K562 (cell line): Measurements from ENCODE around the gene ELOB. TPM values are rescaled to one million over a fixed set of nuclear protein-coding genes. Genes with fewer than 3 reads are reported as not detected.
A peak's percentile ranks its signal among the peaks of the same experiment; 100 is the strongest.

Experiments used
- ATAC-seq: fragments of 200-7000 bp; cut with Tn5 transposase; 3 replicates; pipeline ENCODE4 v1.9.1; 2020; ENCODE audit warnings: moderate library complexity
- BruUV-seq: library from RNA; stranded (reverse); fragments of 400-500 nt; replicated peaks from 2 replicates; lab custom pipeline; 2021; lab: Mats Ljungman, UMichigan
- CTCF ChIA-PET: fragments of 300-600 bp; formaldehyde crosslinking; extraction: SDS; loops from one replicate; lab custom pipeline; 2021; ENCODE audit warnings: low intra/inter-chr PET ratio; lab: Yijun Ruan, JAX
- POLR2A ChIA-PET: fragments of 300-600, 350-650 bp; sonication (Branson Sonifier 250); formaldehyde crosslinking; extraction: SDS; loops from one replicate; lab custom pipeline; 2021; ENCODE audit warnings: antibody characterized with exemption, inconsistent platforms; lab: Yijun Ruan, JAX
- DNase-seq, 4 experiments: peaks; one replicate each; pipeline versions ENCODE4 v3.0.0 to v3.0.0-alpha.2; 2011 to 2018; ENCODE audit warnings: low spot score in 3 of 4, mixed read lengths in 3 of 4; ENCODE audit errors: extremely low read depth in 1 of 4
- FAIRE-seq: peaks from 2 replicates; lab custom pipeline; 2011; peaks lifted over from hg19 to GRCh38; lab: Jason Lieb, UNC
- H2AFZ ChIP-seq: 2 replicates; pipeline ENCODE4 v1.6.0; 2011; ENCODE audit warnings: low read depth, low read length, control low read depth, inconsistent platforms
- H3K27ac ChIP-seq: fragments of 200-600 bp; 3 replicates; pipeline ENCODE4 v1.8.0; 2011; ENCODE audit warnings: low read depth, mild to moderate bottlenecking, control low read depth, inconsistent platforms, low read length, moderate library complexity, mixed read lengths; ENCODE audit errors: extremely low read depth
- H3K27me3 ChIP-seq, 2 experiments: fragments of 300-600 bp in 1 of 2; 2 replicates in 1 of 2; 3 replicates in 1 of 2; pipeline versions ENCODE4 v1.6.0 to v1.8.0; 2011; ENCODE audit warnings: inconsistent platforms in 2 of 2, low read length in 2 of 2, mild to moderate bottlenecking in 1 of 2, mixed read lengths in 1 of 2, moderate library complexity in 1 of 2; ENCODE audit not compliant: control insufficient read depth in 2 of 2, insufficient read depth in 2 of 2
- H3K36me3 ChIP-seq: fragments of 300-600 bp; 3 replicates; pipeline ENCODE4 v1.8.0; 2011; ENCODE audit warnings: mild to moderate bottlenecking, low read length, inconsistent platforms; ENCODE audit not compliant: control insufficient read depth, insufficient read depth
- H3K4me1 ChIP-seq, 2 experiments: fragments of 200-600 bp in 1 of 2; replicated peaks in 1 of 2; 2 replicates in 1 of 2; 3 replicates in 1 of 2; pipeline versions ENCODE4 v1.5.1 to v1.8.0; 2011; ENCODE audit warnings: inconsistent platforms in 2 of 2, low read length in 2 of 2, mild to moderate bottlenecking in 1 of 2, mixed read lengths in 1 of 2, moderate library complexity in 1 of 2; ENCODE audit not compliant: control insufficient read depth in 2 of 2, insufficient read depth in 2 of 2
- H3K4me2 ChIP-seq: 2 replicates; pipeline ENCODE4 v1.6.1; 2011; ENCODE audit warnings: low read length, control low read depth, inconsistent platforms, mixed read lengths; ENCODE audit not compliant: insufficient read depth
- H3K4me3 ChIP-seq: fragments of 200-600 bp; sonication (generic), shearing (Covaris generic); 2 replicates; pipeline ENCODE4 v1.5.1; 2016; ENCODE audit warnings: control low read depth, inconsistent platforms
- H3K79me2 ChIP-seq: fragments of 200-600 bp; 3 replicates; pipeline ENCODE4 v1.8.0; 2011; ENCODE audit warnings: low read length, inconsistent platforms; ENCODE audit not compliant: control insufficient read depth, insufficient read depth
- H3K9ac ChIP-seq, 2 experiments: 2 replicates each; pipeline versions ENCODE4 v1.6.0 to v1.6.1; 2011; ENCODE audit warnings: low read depth in 2 of 2, low read length in 2 of 2, control low read depth in 1 of 2, inconsistent platforms in 1 of 2, mild to moderate bottlenecking in 1 of 2, mixed read lengths in 1 of 2; ENCODE audit not compliant: insufficient read depth in 1 of 2
- H3K9me1 ChIP-seq: one replicate; pipeline ENCODE4 v1.6.0; 2011; ENCODE audit warnings: inconsistent platforms, mild to moderate bottlenecking, low read length, moderate library complexity; ENCODE audit not compliant: control insufficient read depth, insufficient read depth
- H3K9me3 ChIP-seq: replicated peaks from 2 replicates; pipeline ENCODE4 v1.5.1; 2011; ENCODE audit warnings: low read depth, low read length, inconsistent platforms; ENCODE audit not compliant: control insufficient read depth, insufficient read depth
- H4K20me1 ChIP-seq: replicated peaks from 2 replicates; pipeline ENCODE4 v1.6.1; 2011; ENCODE audit warnings: low read length, inconsistent platforms, mixed read lengths; ENCODE audit not compliant: control insufficient read depth, insufficient read depth
- E2F5 ChIP-seq: sonication (generic); formaldehyde crosslinking; IDR thresholded peaks from 2 replicates; pipeline ENCODE4 v1.8.0; 2022; ENCODE audit warnings: mild to moderate bottlenecking, missing genetic modification reagents
- HDAC6 ChIP-seq: IDR thresholded peaks from 2 replicates; pipeline ENCODE4 v1.6.1; 2012; ENCODE audit warnings: low read depth, mild to moderate bottlenecking, control low read depth, inconsistent platforms, low read length, moderate library complexity
- MAX ChIP-seq: sonication (generic); formaldehyde crosslinking; IDR thresholded peaks from 2 replicates; pipeline ENCODE4 v1.9.0; 2022; ENCODE audit warnings: mild to moderate bottlenecking, missing genetic modification reagents
- SREBF1 ChIP-seq: fragments of 150-350 bp; IDR thresholded peaks from 2 replicates; pipeline ENCODE4 v1.6.1; 2014; ENCODE audit warnings: antibody characterized with exemption, low read depth, low read length, borderline replicate concordance
- ZNF696 ChIP-seq: fragments of 250-450 bp; sonication (Bioruptor Pico); conservative IDR thresholded peaks from 2 replicates; pipeline ENCODE4 v1.4.0; 2020; ENCODE audit warnings: mild to moderate bottlenecking, moderate library complexity
- WGBS: fragments of 100-300 bp; shearing (Covaris generic); methylation state at CpG from one replicate; pipeline ENCODE4 v1.1.6; 2016; ENCODE audit warnings: low coverage, mixed read lengths; ENCODE audit not compliant: insufficient coverage; ENCODE audit errors: missing lambda C conversion rate; 5-methylcytosine and 5-hydroxymethylcytosine counted together
- in situ Hi-C: fragments of 300-500 bp; cut with MboI; formaldehyde crosslinking; loops from 4 replicates; pipeline ENCODE4 v1.15.0; 2018; ENCODE audit warnings: inconsistent platforms, mixed read lengths
- intact Hi-C: fragments of 100-400 bp; cut with micrococcal nuclease; formaldehyde crosslinking; loops from 2 replicates; pipeline ENCODE4 v1.14.2; 2022
- polyA plus RNA-seq, 8 experiments: library from polyadenylated mRNA; depleted of rRNA in 4 of 8; stranded (reverse) in 5 of 8; unstranded in 3 of 8; fragments of >200 nt; fragmentation: Nextera tagmentation in 2 of 8; fragmentation: Illumina TruSeq in 1 of 8; extraction: Ambion mirVana in 2 of 8; extraction: Trizol in 1 of 8; gene quantifications; 2 replicates each; pipeline versions ENCODE4 v1.2.1 to v1.2.3, GENCODE V29; 2011 to 2014; ENCODE audit warnings: inconsistent platforms in 1 of 8, missing spikeins in 1 of 8
- total RNA-seq, 7 experiments: library from RNA; depleted of rRNA in 6 of 7; stranded (reverse); fragments of >200 nt in 6 of 7; fragmentation: Illumina TruSeq in 2 of 7; extraction: Trizol in 2 of 7; gene quantifications; 2 replicates each; pipeline versions ENCODE4 v1.2.1 to v1.2.3, GENCODE V29; 2011 to 2021; ENCODE audit warnings: low replicate concordance in 1 of 7

The ELOB gene
- total and polyA plus RNA-seq, 9 of the 15 experiments (the other 6 are each of a cell fraction or from before 2014, with no cell fraction given), result 63.2 to 791 (median 237) TPM

- no peak overlapping the region for H2AFZ ChIP-seq
- H3K27me3 ChIP-seq, result no peaks in the 10 kb centered on the region
- peaks cover 11% of the 10 kb centered on the region for H3K79me2 ChIP-seq
- BruUV-seq, result no TSS peak
- ChIA-PET POLR2A (interaction anchor here (0.6 to 1.5 kb wide), 3 partner anchors 14 to 53 kb away, joined by 3 read pairs; no protein-coding TSS in a partner anchor), CTCF (no interaction called here)
- 54% methylated on average over 9 of the region's 9 CpGs for WGBS
- no peak overlapping the region for H3K4me2 ChIP-seq
- ATAC-seq, result peak; percentile 13; the same call in 1 of the 3 replicates
- peak overlapping the region in 1 of 2 experiments; percentile 79; a peak in 2 of 4 replicates for H3K9ac ChIP-seq
- H3K4me3 ChIP-seq, result no peak overlapping the region
- no peaks in the 10 kb centered on the region for H3K9me3 ChIP-seq
- no peak overlapping the region for H3K27ac ChIP-seq
- peaks cover 10% of the 10 kb centered on the region; the same call in 2 of the 3 replicates for H3K36me3 ChIP-seq
- H3K4me1 ChIP-seq, result peaks cover 6 to 22% of the 10 kb centered on the region in 2 experiments
- no peaks in the 10 kb centered on the region for H4K20me1 ChIP-seq
- FAIRE-seq, result no peak
- intact Hi-C loops, result no loop called here
- DNase-seq, result no peak
- H3K9me1 ChIP-seq, result no peaks in the 10 kb centered on the region
- in situ Hi-C loops, result no loop called here
- TF ChIP-seq E2F5 (CRISPR knock-in tag), result no peak
These were observed 31.1 kb downstream of the ELOB start for GRCh38 chr16:2745961-2746360.

GRCh38 chr16:2745116-2745890 lies 31.8 kb downstream of the ELOB start:
- H3K79me2 ChIP-seq, result peaks cover 5% of the 10 kb centered on the region; the same call in 2 of the 3 replicates
- no peak for TF ChIP-seq SREBF1
- no peak for TF ChIP-seq HDAC6
- 0 out of 2 replicates have a peak, but pooled peaks have one; percentile 27 for TF ChIP-seq MAX (CRISPR knock-in tag)
- no peak for TF ChIP-seq ZNF696 (CRISPR knock-in tag)
- H3K36me3 ChIP-seq, result peaks cover 10% of the 10 kb centered on the region; the same call in 2 of the 3 replicates
- FAIRE-seq (no peak), DNase-seq (no peak), ATAC-seq (no peak; the same call in 1 of the 3 replicates)
- no peak overlapping the region for H3K4me3 ChIP-seq
- H4K20me1 ChIP-seq, result no peaks in the 10 kb centered on the region
- H3K27ac ChIP-seq, result no peak overlapping the region
- WGBS, result 43% methylated on average over 15 of the region's 15 CpGs
- peak overlapping the region in 1 of 2 experiments; percentile 79; a peak in 2 of 4 replicates for H3K9ac ChIP-seq
- H3K27me3 ChIP-seq, result no peaks in the 10 kb centered on the region
- BruUV-seq, result no TSS peak
- no peak overlapping the region for H3K4me2 ChIP-seq
- no peaks in the 10 kb centered on the region for H3K9me1 ChIP-seq
- in situ Hi-C loops, result no loop called here
- ChIA-PET POLR2A (interaction anchor here (0.8 to 1.5 kb wide), 3 partner anchors 13 to 33 kb away, joined by 3 read pairs; no protein-coding TSS in a partner anchor), CTCF (no interaction called here)
- H3K4me1 ChIP-seq, result peaks cover 0 to 20% of the 10 kb centered on the region in 2 experiments; a peak in 2 of 5 replicates
- no peaks in the 10 kb centered on the region for H3K9me3 ChIP-seq
- intact Hi-C loops, result no loop called here
- no peak overlapping the region for H2AFZ ChIP-seq
